Uterus (tissue), 2 donors: ENCODE measurements around the gene BRIX1.

Experiments used
- CTCF ChIP-seq, 4 experiments: fragments of 200-600 bp in 2 of 4; fragments of 450-650 bp in 2 of 4; sonication (generic) in 2 of 4; IDR thresholded peaks; one replicate each; pipeline ENCODE4 v1.5.1; 2016 to 2019; ENCODE audit warnings: antibody characterized with exemption in 4 of 4, mild to moderate bottlenecking in 2 of 4, moderate library complexity in 1 of 4
- POLR2A ChIP-seq, 2 donors: fragments of 450-650 bp; IDR thresholded peaks; one replicate each; pipeline ENCODE4 v1.6.1; 2016; ENCODE audit warnings: antibody characterized with exemption in 2 of 2, mild to moderate bottlenecking in 1 of 2, moderate library complexity in 1 of 2

- TF ChIP-seq CTCF (IDR thresholded peaks at IDR 0.05) (no peak), POLR2A (IDR thresholded peaks at IDR 0.05) (no peak)
These were observed 17.9 kb upstream of the BRIX1 start for GRCh38 chr5:34897646-34898045.
